Measurements from ENCODE around the gene MT2A.

MT2A gene

GRCh38 chr16:56633535-56633934, 25.2 kb downstream of the MT2A start:
- Histone ChIP-seq H3K36me3 (replicated peaks; ENCODE audit: low read depth, low read length) (no peaks in the 10 kb centered on the region), H3K27ac (ENCODE audit: low read length) (no peak overlapping the region), H4K20me1 (ENCODE audit: insufficient read depth, low read length) (no peaks in the 10 kb centered on the region), H3K9me3 (ENCODE audit: insufficient read depth, low read length) (no peaks in the 10 kb centered on the region), H2AFZ (ENCODE audit: low read depth, low read length) (no peak overlapping the region), H3K4me3 (ENCODE audit: low read length) (no peak overlapping the region), H3K4me1 (ENCODE audit: low read length) (peaks cover 24% of the 10 kb centered on the region), H3K27me3 (ENCODE audit: low read depth, low read length) (peaks cover 29% of the 10 kb centered on the region), H3K4me2 (ENCODE audit: low read length) (no peak overlapping the region), H3K79me2 (ENCODE audit: low read length) (no peaks in the 10 kb centered on the region), H3K9ac (ENCODE audit: low read length) (no peak overlapping the region)
- TF ChIP-seq EZH2phosphoT487 (IDR thresholded peaks at IDR 0.05; ENCODE audit: low read depth) (no peak), CTCF (IDR thresholded peaks at IDR 0.05; ENCODE audit: low read depth, low read length) (no peak)

- peaks cover 37% of the 10 kb centered on the region for H3K27me3 ChIP-seq (ENCODE audit: low read depth, low read length)
- TF ChIP-seq CTCF (IDR thresholded peaks at IDR 0.05; ENCODE audit: low read depth, low read length) (no peak), EZH2phosphoT487 (IDR thresholded peaks at IDR 0.05; ENCODE audit: low read depth) (no peak)
- H3K4me2 ChIP-seq (ENCODE audit: low read length), result no peak overlapping the region
Measured at GRCh38 chr16:56634715-56635440, 26.5 kb downstream of the MT2A start.

GRCh38 chr16:56635441-56635967, 27.1 kb downstream of the MT2A start:
- peaks cover 39% of the 10 kb centered on the region for H3K27me3 ChIP-seq (ENCODE audit: low read depth, low read length)

More at GRCh38 chr16:56634715-56635440, 26.5 kb downstream of the MT2A start:
- Histone ChIP-seq H4K20me1 (ENCODE audit: insufficient read depth, low read length) (no peaks in the 10 kb centered on the region), H3K9me3 (ENCODE audit: insufficient read depth, low read length) (no peaks in the 10 kb centered on the region), H3K79me2 (ENCODE audit: low read length) (no peaks in the 10 kb centered on the region), H3K27ac (ENCODE audit: low read length) (no peak overlapping the region), H3K36me3 (replicated peaks; ENCODE audit: low read depth, low read length) (no peaks in the 10 kb centered on the region), H3K4me3 (ENCODE audit: low read length) (no peak overlapping the region), H2AFZ (ENCODE audit: low read depth, low read length) (no peak overlapping the region), H3K4me1 (ENCODE audit: low read length) (peaks cover 11% of the 10 kb centered on the region), H3K9ac (ENCODE audit: low read length) (no peak overlapping the region)

More at GRCh38 chr16:56635441-56635967, 27.1 kb downstream of the MT2A start:
- Histone ChIP-seq H3K4me1 (ENCODE audit: low read length) (peaks cover 4% of the 10 kb centered on the region), H2AFZ (ENCODE audit: low read depth, low read length) (no peak overlapping the region), H3K79me2 (ENCODE audit: low read length) (no peaks in the 10 kb centered on the region), H3K9me3 (ENCODE audit: insufficient read depth, low read length) (no peaks in the 10 kb centered on the region), H3K27ac (ENCODE audit: low read length) (no peak overlapping the region), H3K36me3 (replicated peaks; ENCODE audit: low read depth, low read length) (no peaks in the 10 kb centered on the region), H3K4me3 (ENCODE audit: low read length) (no peak overlapping the region), H3K4me2 (ENCODE audit: low read length) (no peak overlapping the region), H3K9ac (ENCODE audit: low read length) (no peak overlapping the region), H4K20me1 (ENCODE audit: insufficient read depth, low read length) (no peaks in the 10 kb centered on the region)
- TF ChIP-seq EZH2phosphoT487 (IDR thresholded peaks at IDR 0.05; ENCODE audit: low read depth), result no peak
- TF ChIP-seq CTCF (IDR thresholded peaks at IDR 0.05; ENCODE audit: low read depth, low read length), result no peak
